Measurements from ENCODE around the gene LRP8.

- TF ChIP-seq CTCF (IDR thresholded peaks at IDR 0.05 in 4 of 5, conservative IDR thresholded peaks at IDR 0.05 in 1 of 5) (no peak), POLR2A (IDR thresholded peaks at IDR 0.05) (no peak)
Observed at GRCh38 chr1:53195246-53196016, 132.4 kb downstream of the LRP8 start.
